GM11168 (cell line): ENCODE results near the gene TRRAP.

Source experiments
- in situ Hi-C: fragments of 300-500 bp; cut with MboI; formaldehyde crosslinking; loops from one replicate; pipeline ENCODE4 v1.12.0; 2022; ENCODE audit warnings: low sequenced_read_pairs; ENCODE audit not compliant: unreplicated experiment

TRRAP gene

DNA sequence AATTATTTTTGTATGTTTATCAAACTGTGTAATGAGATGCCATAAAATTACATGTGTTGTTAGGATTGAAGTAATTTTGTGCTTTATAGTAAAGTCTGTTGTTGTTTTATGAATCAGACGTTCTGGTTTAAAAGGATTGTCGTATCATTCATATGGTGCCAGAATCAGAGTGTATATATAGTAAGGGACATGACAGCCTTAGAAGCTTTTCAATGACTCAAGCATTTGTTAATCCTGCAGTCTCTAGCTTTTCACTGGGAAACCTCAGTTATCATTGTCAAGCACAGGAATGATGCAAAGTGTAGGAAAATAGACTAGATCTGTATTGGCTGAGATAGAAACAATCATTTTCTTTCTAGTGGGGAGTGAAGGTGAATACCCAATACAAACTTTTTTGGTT, 57.5 kb downstream of the TRRAP start:
- in situ Hi-C loops: no loop called here

DNA sequence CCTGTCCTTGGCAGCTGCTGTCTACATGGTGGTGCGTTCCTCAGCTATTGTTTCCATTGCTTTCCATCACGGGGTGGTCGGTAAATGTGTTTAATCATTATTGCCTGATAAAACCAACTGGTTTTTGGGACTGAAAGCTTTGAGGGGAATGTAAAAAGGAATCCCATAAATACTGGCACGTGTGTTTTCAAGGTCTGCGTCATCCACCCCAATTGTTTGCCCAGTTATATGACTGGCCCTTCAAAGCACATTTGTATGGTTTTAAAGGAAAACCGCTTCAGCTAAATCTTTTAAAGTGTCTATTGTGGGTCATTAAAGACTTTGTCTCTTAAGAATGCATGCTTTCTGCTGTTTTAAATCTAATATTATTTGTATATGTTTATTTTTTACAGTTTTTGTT, 65.0 kb downstream of the TRRAP start:
- in situ Hi-C loops: no loop called here

DNA sequence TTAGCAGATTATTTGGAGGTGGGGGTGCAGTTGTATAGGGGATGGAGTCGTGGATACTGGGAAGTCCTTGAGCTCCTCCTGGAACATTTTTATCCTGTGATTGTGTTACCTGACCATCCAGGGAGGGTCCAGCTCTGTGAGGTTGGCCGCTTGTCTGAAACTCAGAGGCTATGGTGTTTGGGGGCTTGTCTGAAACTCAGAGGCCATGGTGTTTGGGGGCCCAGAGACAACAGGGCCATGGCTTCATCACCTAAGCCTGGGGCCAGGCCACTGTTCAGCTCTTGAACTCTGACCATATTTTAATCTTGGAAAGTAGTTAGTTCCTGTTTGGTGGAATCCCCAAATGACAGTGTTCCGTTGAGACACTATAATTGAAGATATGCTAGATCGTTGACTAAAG, 66.1 kb downstream of the TRRAP start:
- in situ Hi-C loops: no loop called here

DNA sequence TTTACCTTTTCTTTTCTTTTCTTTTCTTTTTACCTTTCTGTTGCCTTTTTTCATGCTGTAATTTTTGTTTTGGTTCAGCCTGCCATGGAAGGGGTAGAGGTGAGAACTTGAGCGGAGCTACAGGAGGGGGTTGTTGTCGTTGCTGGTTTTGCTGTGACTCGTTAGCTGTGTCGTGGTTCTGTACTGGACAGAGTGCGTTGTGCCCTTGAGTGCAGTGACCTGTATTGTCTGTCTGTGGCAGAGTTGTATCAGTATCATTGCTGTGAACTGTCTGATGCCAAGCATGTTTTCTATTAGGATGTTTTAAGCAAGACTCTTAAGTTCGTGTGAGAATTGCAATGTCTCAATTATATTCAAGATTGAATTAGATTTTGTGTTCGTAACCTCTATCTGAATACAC, 67.5 kb downstream of the TRRAP start:
- in situ Hi-C loops: no loop called here

DNA sequence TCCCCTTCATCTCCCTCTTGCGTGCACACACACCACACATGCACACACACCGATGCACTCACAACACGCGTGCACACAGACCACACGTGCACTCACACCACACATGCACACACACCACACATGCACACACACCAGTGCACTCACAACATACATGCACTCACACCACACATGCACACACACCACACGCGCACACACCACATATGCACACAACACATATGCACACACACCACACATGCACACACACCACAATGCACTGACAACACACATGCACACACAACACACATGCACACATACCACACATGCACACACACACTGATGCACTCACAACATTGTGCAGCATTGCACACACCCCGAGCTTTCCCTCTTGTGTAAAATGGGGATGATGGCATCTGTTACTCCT, 68.1 kb downstream of the TRRAP start:
- in situ Hi-C loops: no loop called here

DNA sequence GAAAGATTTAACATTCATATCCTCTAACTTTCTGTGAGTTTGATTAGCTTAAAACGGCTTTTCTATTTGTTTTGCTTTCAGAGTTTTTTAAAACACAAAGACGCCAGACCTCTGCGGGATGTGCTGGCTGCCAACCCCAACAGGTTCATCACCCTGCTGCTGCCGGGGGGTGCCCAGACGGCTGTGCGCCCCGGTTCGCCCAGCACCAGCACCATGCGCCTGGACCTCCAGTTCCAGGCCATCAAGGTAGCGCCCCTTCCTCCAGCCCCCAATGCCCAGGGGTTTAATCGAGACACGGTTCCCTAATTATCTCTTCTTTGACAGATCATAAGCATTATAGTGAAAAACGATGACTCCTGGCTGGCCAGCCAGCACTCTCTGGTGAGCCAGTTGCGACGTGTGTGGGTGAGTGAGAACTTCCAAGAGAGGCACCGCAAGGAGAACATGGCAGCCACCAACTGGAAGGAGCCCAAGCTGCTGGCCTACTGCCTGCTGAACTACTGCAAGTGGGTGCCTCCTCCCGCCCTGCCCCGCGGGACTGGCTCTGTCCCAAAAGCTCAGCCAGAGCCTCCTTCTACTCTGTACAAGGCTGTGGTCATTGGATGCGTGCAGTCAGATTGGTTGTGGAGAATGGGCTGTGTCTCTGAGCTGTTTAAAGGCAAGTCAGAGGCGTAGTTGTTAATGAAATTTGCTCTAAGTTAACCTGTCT, 71.2 kb downstream of the TRRAP start:
- in situ Hi-C loops: no loop called here

DNA sequence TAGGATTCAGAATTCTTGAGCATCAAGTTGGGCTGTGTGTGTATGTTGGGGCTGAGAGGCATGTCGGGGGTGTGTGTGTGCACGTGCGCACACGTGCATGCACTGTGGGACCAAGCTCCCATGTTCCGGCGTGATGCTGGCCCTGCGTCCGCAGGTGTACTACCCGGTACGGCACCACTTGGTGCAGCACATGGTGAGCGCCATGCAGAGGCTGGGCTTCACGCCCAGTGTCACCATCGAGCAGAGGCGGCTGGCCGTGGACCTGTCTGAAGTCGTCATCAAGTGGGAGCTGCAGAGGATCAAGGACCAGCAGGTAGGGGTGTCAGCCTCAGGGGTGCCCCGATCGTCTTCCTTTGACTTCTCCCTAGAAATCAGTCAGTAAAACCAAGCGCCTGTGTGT, 77.7 kb downstream of the TRRAP start:
- in situ Hi-C loops: no loop called here

DNA sequence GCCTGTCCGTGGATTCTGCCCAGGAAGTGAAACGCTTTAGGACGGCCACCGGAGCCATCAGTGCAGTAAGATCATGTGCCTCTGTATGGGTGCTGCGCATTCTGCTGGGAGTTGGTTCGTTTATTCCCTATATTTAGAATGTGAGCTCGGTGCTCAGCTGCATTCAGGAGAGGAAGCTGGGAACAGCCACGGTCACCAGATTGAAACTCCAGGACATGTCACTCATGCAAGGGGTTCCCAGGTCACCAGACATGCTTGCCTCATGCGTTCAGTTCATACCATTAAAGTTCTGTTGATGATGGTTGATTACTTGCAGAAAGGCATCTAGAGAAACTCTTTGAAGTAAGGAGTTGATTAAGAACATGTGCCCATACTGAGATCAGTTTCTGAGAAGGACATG, 78.1 kb downstream of the TRRAP start:
- in situ Hi-C loops: no loop called here

DNA sequence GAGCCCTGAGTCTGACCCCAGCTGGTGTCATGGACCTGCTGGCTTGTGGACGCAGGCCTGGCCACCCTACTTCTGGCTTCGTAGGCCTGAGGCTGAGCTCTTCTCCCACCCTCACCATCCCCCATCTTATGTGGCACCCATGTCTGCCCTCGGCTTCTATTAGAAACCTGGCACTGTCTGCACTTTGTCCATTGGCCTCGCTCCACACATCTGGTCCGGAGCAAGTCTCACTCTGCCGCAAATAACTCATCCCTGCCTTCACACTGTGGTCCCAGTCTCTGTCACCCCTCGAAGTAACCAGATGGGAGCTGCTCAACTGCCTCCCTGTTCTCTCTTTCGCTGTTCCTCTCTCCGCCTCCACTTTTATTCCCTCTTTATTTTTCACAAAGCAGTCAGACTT, 78.6 kb downstream of the TRRAP start:
- in situ Hi-C loops: no loop called here

DNA sequence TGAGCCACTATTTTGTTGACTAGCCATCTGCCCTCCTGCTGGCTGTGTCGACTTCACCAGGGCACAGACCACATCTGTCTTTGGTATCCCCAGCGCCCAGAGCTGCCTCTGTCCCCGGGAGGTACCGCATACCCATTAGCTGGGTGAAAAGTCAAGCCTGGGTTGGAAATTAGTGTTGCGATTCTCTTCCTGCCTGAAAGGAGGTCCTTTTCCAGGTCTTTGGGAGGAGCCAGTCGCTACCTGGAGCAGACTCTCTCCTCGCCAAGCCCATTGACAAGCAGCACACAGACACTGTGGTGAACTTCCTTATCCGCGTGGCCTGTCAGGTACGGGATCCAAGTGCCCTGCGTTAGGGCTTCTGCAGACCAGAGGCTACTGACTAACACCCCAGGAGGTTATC, 79.4 kb downstream of the TRRAP start:
- in situ Hi-C loops: no loop called here

DNA sequence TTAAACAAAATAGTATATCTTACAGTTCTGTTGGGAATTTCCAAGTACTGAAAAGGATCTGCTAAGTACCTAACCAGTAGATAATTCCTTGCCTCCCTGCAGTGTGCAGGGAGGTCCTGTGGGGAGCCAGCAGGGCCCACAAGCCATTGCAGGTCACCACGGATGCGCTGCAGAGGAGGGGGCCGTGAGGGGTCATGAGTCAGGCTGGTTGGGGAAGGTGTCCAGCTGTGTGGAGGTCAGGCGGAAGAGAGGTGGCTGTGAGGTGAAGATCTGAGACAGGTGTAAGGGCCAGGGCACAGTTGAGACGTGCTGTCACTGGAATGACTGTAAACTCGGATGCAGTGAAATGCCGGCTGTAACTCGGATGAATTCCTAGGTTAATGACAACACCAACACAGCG, 80.6 kb downstream of the TRRAP start:
- in situ Hi-C loops: no loop called here

DNA sequence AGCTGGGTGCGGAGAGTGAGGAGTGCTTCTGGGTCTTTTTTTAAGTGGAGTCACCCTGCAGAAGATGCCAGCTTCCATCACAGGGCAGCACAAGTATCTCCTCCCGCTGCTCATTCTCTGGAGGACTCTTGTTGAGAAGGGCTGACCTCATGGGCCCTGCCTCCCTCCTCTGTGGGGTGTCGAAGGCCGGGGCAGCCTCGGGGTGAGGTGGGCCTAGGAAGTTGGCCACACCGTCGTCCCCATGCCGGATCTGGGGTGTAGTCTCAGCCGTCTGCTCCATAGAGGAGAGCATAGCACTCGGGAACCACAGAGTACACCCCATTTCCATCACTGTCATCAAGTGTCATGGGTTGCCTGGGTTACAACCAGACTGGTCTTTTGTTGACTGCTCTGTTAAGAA, 85.0 kb downstream of the TRRAP start:
- in situ Hi-C loops: no loop called here

DNA sequence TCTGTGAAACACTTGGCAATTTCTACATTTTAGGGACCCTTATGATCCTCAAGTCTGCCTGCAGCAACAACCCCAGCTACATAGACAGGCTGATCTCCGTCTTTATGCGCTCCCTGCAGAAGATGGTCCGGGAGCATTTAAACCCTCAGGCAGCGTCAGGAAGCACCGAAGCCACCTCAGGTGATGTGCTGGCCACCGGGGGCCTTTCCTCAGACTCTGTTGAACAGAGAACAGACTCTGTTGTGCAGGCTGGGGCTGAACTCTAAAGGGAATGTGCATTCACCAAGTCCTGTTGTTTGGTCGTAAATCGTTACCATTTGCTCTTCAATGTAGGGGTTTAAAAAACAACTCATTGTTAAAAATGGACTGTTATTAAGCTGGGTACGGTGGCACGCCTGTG, 86.3 kb downstream of the TRRAP start:
- in situ Hi-C loops: no loop called here

DNA sequence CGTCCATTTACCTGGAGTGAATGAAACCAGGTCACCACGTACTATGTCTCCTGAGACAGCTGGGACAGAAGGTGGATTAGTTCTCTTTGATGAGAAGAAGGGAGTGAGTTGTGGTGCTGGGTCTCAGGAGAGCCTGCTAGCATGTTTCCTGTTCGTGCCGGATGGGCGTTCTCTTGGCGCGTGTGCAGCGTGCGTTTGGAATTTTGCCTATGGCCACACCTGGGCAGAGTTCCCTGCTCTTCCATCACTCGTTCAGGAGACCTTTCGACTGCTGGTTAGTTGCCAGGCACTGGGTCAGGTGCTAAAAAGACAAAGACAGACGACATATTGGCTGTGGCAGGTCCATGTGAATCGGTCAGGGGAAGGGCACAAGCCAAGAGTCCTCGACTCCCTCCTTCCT, 90.3 kb downstream of the TRRAP start:
- in situ Hi-C loops: no loop called here

DNA sequence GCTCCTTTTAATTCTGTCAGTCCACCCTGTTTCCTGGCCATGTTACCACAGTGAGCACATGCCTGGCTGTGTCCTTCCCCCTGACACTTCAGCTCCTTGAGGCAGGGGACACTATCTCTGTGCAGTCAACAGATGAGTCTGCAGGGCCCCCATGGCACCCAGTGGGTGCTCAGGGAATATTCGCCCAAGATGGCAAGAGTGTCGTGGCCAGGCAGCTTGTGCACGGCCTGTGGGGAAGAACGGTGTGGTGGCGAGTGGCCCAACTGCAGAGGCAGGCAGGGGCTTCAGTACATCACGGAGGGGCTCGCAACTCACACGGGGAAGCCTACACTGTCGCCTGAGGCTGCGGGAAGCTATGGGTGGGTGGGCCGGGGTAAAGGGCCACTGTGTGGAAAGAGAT, 91.1 kb downstream of the TRRAP start:
- in situ Hi-C loops: no loop called here

DNA sequence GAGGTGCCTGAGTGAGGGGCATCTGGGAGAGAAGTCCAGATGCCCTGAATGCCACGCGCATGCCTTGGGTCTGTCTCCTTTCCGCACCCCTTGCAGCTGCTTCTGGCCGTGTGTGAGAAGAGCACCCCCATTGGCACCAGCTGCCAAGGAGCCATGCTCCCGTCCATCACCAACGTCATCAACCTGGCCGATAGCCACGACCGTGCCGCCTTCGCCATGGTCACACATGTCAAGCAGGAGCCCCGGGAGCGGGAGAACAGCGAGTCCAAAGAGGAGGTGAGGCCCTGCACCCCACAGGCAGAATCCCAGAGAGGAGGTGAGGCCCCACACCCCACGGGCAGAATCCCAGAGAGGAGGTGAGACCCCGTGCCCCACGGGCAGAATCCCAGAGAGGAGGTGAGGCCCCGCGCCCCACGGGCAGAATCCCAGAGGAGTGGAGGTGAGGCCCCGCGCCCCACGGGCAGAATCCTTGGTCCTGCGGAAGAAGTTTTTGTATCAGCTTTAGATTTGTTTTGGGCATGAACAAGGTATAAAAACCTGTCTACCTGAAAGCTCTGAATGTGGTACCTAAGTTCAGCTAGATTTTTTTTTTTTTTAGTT, 91.8 kb downstream of the TRRAP start:
- in situ Hi-C loops: no loop called here

DNA sequence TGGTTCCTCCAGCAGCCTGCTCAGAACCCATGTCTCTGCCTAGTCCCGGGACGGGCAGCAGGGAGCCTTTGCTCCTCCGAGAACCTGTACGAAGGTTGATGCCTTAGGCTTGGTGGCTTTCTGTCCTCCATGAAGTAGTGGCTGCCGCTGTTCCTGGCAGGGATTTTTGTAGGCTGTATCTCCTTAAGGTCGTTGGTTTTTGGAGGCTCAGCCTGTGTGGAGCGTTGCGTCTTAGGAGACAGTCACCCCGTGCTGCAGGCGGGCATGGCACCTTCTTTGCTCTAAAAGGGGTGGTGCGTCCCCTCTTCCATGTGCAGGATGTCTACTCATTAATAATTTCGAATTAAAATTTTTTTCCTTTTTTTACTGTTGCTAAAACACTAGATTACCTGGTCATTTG, 92.5 kb downstream of the TRRAP start:
- in situ Hi-C loops: no loop called here

DNA sequence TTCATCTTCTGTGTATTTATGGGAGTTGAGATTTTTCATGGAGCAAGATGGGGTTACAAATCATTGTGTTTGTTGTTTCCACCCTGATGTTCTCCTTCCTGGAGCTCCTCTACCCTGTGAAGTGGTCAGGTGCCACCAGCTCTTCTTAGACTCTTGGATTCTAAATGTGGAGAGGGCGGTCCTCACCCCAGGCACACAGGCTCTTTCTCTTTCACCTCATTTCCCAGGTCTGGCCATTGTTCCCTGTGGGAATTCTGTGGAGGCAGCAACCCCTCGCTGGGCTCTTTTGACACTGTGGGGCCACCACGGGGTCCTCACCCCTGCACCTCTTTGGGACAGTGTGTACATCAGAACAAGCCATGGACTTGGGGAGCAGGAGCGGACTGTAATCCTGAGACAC, 95.9 kb downstream of the TRRAP start:
- in situ Hi-C loops: no loop called here

DNA sequence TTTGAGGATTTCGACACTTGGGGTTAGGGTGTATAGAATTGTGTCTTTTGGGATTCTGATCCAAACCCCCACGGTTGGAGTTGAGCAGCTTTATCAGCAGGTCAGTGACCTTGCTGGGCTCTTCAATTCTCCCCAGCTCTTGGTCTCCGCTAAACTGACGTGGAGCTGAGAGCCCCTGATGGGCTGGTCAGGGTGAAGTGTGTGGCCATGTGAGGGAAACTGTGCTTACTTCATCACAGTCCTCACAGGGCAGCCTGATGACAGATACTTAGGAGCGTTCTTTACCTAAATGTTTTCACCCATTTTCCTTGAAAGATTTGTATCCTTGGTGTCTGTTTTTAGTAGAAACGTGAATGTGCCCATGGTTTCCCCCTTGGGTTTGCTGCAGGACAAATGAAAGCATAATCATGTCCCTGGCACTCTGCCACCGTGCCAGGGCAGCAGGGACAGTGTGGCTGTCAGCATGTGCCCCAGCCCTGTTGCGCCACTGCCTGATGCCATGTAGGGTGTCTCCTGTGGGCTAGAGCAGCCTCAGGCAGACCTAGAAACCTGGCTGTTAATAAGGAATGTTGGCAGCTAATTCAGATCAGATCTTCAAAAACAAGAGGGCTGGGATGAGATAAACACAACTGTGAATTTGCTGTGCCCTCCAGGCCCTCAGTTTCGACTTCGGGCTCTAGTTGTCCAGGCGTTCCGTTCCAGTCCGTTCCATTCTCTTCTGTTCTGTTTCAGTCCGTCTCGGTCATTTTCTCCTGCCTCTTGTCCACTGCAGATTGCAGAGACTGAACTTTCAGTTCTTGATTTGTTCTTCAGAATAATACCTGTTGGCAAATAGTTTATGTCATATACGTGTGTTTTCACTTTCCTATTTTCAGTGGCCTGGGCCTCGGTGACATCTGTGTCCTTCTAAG, 96.8 kb downstream of the TRRAP start:
- in situ Hi-C loops: no loop called here

DNA sequence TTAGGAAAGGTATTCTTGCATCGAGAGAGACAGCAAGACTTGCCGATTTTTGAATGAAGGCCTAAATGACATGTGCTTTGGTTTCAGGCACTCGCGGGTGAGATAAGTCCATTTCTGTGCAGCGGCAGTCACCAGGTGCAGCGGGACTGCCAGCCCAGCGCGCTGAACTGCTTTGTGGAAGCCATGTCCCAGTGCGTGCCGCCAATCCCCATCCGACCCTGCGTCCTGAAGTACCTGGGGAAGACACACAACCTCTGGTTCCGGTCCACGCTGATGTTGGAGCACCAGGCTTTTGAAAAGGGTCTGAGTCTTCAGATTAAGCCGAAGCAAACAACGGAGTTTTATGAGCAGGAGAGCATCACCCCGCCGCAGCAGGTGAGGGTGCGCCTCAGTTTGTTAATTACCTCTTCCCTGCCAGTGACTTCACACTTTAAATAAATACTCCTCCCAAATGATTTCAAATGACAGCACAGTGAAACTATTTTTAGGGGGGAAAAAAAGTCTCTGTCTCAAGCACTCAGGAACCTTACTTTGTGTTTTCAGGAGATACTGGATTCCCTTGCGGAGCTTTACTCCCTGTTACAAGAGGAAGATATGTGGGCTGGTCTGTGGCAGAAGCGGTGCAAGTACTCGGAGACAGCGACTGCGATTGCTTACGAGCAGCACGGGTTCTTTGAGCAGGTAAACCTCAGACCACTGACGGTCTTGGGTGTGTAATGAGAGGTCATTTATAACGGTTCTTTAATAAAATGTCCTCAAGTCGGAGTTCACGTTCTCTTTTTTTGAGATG, 98.3 kb downstream of the TRRAP start:
- in situ Hi-C loops: no loop called here

DNA sequence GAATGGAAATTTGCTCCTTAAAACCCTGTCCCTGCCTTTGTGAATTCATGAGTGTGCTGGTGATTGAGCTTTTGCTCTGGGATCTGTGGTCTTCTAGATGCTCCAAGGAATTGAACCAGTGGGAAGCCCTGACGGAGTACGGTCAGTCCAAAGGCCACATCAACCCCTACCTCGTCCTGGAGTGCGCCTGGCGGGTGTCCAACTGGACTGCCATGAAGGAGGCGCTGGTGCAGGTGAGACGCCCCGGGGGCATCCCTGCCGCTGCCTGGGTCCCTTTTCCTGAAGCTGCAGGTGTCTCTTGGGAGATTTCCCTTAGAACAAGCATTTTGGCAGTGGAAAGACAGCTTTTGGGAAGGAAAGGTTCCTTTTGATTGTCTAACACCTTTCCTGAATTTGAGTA, 100.3 kb downstream of the TRRAP start:
- in situ Hi-C loops: no loop called here
